GM12891 (cell line): ENCODE measurements around the gene YIF1A.
A peak's percentile ranks its signal among the peaks of the same experiment; 100 is the strongest.

ENCODE experiments used
- DNase-seq: peaks from one replicate; pipeline ENCODE4 v3.0.0; 2011; ENCODE audit warnings: low spot score; ENCODE audit not compliant: insufficient read length
- FAIRE-seq: peaks from 2 replicates; lab custom pipeline; 2011; peaks lifted over from hg19 to GRCh38; lab: Jason Lieb, UNC
- PAX5 ChIP-seq: IDR thresholded peaks from 2 replicates; pipeline ENCODE4 v1.6.1; 2011; ENCODE audit warnings: low read length, moderate library complexity, mild to moderate bottlenecking; ENCODE audit not compliant: insufficient read depth, severe bottlenecking
- POLR2A ChIP-seq: IDR thresholded peaks from 2 replicates; pipeline ENCODE4 v1.6.1; 2011; ENCODE audit warnings: low read depth, low read length, control low read depth
- POLR2AphosphoS5 ChIP-seq: IDR thresholded peaks from 2 replicates; pipeline ENCODE4 v1.6.1; 2011; ENCODE audit warnings: low read depth, low read length, control low read depth
- POU2F2 ChIP-seq: IDR thresholded peaks from 2 replicates; pipeline ENCODE4 v1.6.1; 2011; ENCODE audit warnings: low read depth, mild to moderate bottlenecking, control low read depth, low read length, moderate library complexity
- SPI1 ChIP-seq: IDR thresholded peaks from 2 replicates; pipeline ENCODE4 v1.6.1; 2011; ENCODE audit warnings: low read depth, low read length, control low read depth
- TAF1 ChIP-seq: IDR thresholded peaks from 2 replicates; pipeline ENCODE4 v1.6.1; 2011; ENCODE audit warnings: low read depth, low read length, control low read depth

Gene YIF1A

GRCh38 chr11:66332371-66333219 is 43.7 kb upstream of the YIF1A start:
- DNase-seq (no peak), FAIRE-seq (no peak)
- TF ChIP-seq PAX5 (no peak), POU2F2 (no peak), POLR2AphosphoS5 (no peak), SPI1 (no peak), TAF1 (no peak)

DNA sequence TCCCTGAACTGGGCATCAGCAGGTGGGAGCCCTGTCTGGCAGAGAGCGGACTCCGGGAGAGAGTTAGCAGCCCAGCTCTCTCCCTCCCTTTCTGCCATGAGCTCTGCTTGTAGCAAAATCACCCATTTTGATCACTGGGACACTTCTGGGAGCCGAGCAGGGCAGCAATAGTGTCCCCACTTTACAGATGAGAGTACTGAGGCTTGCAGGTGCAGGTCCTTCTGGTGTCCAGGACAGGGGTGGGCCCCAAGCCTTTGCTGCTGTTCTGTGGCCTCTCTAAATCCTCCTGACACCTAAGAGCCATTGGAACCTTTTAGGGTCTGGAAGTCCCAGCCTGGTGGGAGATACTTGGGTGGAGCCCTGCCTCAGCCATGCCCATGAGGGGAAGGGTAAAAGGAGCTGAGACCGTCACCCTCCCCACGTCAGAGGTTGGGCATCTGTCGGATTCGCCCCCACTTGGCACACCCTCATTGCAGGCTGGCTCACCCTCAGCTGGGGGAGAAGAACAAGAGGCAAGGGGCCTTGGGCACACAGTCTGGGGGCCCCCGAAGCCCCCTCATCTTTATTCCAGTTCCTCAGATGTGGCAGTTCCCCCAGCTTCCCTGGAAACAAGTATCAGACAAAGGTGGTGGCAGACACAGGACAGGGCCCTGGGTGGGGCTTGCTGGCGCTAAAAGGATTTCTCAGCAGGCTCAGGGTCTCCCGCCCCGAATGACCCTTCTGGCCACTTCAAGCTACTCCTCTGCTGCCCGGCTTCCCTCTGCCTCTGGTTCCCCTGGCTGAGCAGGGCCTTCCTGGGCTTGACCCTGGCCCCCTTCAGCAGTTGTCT is 42.8 kb upstream of the YIF1A start:
- FAIRE-seq (no peak), DNase-seq (no peak)
- TF ChIP-seq PAX5: no peak
- TF ChIP-seq POU2F2: no peak
- no peak for TF ChIP-seq SPI1
- TF ChIP-seq TAF1: no peak
- no peak for TF ChIP-seq POLR2A
- no peak for TF ChIP-seq POLR2AphosphoS5

DNA sequence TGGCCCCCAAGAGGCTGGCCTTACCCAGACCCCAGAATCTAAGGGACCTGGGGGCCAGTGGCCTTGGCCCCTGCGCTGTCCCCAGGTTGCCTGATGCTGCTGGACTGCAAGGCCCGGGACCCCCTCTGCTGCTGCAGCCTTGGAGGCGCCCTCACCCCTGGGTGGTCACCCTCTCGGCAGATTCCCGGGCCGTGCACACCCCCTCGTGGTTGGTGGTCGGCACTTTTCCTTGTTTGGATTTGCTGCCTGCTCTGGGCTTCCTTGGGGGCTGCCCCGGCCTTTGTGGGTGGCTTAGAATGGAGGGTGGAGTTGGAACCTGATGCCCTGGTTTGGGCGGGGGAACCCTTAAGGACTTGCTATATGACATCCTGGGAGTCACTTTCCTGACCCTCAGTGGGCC is 42.0 kb upstream of the YIF1A start:
- DNase-seq (no peak), FAIRE-seq (no peak)
- TF ChIP-seq POLR2AphosphoS5 (no peak), PAX5 (no peak), SPI1 (no peak), POU2F2 (no peak), TAF1 (no peak), POLR2A (no peak)

DNA sequence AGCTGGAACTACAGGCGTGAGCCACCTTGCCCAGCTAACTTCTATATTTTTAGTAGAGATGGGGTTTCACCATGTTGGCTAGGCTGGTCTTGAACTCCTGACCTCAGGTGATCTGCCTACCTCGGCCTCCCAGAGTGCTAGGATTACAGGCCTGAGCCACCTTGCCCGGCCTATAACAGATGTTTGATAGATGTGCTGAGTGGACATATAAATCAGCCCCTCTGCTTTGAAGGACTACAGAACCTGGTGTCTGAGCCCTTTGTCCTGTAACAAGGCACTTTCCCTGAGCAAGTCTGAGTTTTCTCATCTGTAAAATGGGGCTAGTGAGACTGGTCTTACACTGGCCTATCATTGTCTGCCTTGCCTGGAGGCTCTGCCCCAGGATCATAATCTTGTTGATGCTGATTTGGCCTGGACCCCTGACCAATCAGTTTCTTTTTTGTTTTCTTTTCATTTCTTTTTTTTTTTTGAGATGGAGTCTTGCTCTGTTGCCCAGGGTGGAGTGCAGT is 40.3 kb upstream of the YIF1A start:
- TF ChIP-seq SPI1 (no peak), POLR2AphosphoS5 (no peak), PAX5 (no peak), TAF1 (no peak), POLR2A (no peak), POU2F2 (no peak)
- no peak for FAIRE-seq
- no peak for DNase-seq

- DNase-seq (peak; percentile 91), FAIRE-seq (peak; percentile 98)
- TF ChIP-seq POLR2A: no peak
- TF ChIP-seq PAX5: no peak
- TF ChIP-seq POU2F2: peak; percentile 16; the same call in 1 of the 2 replicates
- TF ChIP-seq SPI1: no peak
- no peak for TF ChIP-seq TAF1
- TF ChIP-seq POLR2AphosphoS5: no peak
Observed at GRCh38 chr11:66328302-66329144, 39.6 kb upstream of the YIF1A start.

DNA sequence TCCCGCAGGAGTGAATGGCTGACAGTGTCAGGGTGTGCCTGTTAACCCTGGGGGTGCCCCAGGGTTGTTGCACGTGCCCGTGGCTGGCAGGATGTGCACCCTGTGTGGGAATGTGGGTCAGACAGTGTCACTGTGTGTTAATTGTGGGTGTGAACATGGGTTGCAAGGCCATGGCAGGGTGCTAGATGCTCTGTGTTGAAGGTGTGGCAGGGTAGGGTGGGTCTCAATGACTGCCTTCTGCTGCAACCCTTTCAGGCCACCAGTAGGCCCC is 39.0 kb upstream of the YIF1A start:
- FAIRE-seq (no peak), DNase-seq (no peak)
- no peak for TF ChIP-seq SPI1
- TF ChIP-seq TAF1: no peak
- TF ChIP-seq POLR2AphosphoS5: no peak
- no peak for TF ChIP-seq PAX5
- no peak for TF ChIP-seq POLR2A
- TF ChIP-seq POU2F2: no peak

DNA sequence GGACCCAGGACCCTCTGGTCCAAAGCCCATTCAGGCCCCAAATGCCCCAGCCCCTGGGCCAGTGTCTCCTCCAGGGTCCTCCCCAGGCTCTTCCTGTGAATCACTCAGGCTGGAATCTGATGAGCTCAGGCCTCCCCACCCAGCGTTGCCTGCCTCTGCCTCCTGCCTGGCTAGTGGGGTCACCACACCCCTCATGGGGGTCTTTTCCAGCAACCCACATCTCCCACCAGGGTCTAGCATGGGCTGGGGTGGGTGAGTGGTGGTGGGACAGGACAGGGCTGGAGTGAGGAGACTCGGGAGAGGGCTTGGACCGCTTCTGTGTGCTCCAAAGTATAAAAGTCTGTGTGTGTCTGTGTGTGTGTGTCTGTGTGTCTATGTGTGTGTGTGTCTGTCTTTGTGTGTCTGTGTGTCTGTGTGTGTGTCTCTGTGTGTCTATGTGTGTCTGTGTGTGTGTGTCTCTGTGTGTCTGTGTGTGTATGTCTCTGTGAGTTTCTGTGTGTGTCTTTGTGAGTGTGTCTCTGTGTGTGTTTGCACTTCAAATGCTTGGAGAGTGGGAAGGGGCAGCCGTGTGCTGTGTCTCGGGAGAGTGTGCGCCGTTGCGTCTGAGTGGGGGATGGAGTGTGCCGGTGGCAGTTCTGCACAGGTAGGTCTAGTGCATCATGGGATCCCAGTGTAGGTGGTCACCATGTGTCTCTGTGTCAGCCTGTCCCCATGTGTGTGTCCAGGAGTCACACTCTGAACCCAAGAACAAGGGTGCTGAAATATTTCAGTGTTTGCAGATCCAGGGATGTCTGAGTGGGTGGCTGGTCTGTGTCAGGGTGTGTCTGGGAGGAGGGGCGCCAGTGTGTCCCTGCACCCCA is 38.5 kb upstream of the YIF1A start:
- no peak for TF ChIP-seq PAX5
- TF ChIP-seq TAF1: no peak
- DNase-seq (no peak), FAIRE-seq (no peak)

GRCh38 chr11:66326261-66327111 is 37.5 kb upstream of the YIF1A start:
- TF ChIP-seq POU2F2 (no peak), TAF1 (no peak), SPI1 (no peak), PAX5 (no peak), POLR2A (no peak), POLR2AphosphoS5 (no peak)
- DNase-seq (no peak), FAIRE-seq (no peak)

DNA sequence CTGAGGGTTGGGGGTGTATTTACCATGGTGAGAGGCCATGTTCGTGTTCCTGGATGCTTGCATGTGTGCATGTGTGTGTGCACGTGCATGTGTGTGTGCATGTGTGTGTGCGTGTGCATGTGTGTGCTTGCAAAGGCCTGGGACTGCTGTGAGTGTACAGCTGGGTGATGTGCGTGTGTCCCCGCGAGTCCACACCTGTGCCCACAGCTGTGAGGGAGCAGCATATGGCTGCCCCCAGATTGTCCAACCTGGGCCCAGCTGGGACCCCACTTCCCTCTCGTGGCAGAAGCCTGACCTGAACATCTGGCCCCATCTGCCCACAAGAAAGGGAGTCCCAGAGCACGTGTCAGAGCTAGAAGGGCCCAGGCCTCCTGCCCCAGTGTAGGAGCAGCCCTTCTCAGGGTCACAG is 36.3 kb upstream of the YIF1A start:
- FAIRE-seq: peak; percentile 48
- DNase-seq: no peak

More for the DNA sequence above, 36.3 kb upstream of the YIF1A start:
- TF ChIP-seq POU2F2 (no peak), PAX5 (no peak), SPI1 (no peak), POLR2A (no peak)
